DMS 273 treated with DMSO at 0.1 percent for 48 hours (cell line): ENCODE data around the gene STRA8.
A peak's percentile ranks its signal among the peaks of the same experiment; 100 is the strongest.

Experiments used
- DNase-seq: peaks from one replicate; lab custom pipeline; 2025; lab: John Stamatoyannopoulos, UW

STRA8 gene

DNA sequence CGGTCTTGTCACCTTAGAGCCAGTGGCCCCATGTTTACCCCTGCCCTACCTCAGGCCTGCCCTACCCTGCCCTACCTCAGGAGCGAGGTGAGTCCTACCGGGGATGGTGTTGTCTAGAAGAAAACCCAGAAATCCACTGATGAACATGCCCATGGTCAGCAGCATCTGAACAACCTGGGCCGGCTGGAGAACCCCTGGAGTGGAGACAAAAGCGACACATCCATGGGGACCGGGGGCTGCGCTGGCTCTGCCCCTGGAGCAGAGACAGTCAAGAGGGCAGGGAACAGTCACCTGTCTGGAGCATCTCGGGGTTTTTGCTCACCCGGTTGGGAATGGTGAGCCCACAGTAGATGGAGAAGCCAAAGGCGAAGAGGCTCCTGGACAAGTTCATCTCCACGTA is 36.3 kb downstream of the STRA8 start:
- no peak for DNase-seq

DNA sequence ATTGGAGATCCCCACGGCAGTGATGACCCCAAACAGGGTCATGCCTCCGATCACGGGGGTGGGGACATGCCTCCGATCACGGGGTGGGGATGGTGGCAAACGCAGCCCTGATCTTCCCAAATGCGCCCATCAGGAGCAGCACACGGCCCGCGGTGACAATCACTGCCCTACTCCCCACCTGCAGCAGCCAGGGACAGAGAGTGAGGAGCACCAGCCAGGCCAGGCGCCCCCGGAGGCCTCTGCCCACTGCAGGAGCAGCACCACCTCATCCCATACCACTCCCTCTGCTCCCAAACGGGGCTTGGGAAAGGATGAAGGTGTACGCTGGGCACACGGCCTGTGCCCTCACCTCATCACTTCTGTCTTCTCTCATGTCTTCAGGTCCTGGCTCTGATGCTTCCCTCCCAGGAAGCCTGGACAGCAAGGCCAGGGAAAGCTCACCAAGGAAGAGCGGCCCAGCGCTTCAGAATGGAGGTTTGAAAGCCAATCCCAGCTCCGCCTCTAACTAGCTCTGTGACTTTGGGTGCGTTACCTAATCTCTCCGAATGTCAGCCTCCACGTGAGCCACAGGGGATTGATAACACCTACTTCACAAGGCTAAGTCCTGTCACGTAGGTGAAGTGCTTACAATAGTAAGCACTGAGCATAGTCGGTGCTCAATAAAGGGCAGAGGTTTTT is 37.1 kb downstream of the STRA8 start:
- DNase-seq: no peak

DNA sequence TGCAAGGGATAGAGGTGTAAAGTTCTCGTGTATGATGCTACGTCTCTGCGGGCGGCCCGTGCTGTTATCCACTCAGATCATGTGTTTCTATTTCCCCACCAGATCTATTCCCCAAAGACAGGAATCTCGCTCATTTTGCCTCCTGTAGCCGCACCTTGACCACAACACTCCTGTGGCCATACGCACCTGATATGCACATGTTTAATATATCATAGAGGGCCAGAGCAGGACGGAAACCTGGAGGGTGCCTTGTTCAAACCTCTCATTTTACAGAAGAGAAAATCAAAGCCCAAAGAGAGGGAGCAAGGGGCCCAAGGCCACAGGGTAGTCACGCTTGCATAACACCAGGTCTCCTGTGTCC is 37.6 kb downstream of the STRA8 start:
- no peak for DNase-seq

DNA sequence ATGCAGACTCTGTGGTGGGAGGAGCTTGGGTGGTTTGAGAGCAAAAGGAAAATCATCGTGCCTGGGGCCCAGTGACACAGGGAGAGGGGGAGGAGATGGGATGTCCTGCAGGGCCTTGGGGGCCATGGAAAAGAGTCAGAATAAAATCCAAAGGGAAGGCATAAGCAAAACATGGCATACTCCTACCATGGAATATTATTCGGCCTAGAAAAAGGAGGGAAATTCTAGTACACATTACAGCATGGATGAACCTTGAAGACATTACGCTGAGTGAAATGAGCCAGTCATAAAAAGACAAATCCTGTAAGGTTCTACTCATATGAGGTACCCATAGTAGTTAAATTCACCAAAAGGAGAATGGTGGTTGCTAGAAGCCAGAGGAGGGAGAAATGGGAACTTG is 38.7 kb downstream of the STRA8 start:
- DNase-seq: no peak

DNA sequence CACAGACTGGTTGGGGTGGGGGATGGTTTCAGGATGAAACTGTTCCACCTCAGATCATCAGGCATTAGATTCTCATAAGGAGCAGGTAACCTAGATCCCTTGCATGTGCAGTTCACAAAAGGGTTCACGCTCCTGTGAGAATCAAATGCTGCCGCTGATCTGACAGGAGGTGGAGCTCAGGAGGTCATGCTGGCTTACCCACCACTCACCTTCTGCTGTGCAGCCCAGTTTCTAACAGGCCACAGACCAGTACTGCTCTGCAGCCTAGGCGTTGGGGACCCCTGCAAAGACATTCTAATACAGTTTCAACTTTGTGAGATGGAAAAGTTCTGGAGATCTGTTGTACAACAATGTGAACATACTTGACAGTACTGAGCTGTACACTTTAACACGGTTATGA is 39.9 kb downstream of the STRA8 start:
- no peak for DNase-seq

DNA sequence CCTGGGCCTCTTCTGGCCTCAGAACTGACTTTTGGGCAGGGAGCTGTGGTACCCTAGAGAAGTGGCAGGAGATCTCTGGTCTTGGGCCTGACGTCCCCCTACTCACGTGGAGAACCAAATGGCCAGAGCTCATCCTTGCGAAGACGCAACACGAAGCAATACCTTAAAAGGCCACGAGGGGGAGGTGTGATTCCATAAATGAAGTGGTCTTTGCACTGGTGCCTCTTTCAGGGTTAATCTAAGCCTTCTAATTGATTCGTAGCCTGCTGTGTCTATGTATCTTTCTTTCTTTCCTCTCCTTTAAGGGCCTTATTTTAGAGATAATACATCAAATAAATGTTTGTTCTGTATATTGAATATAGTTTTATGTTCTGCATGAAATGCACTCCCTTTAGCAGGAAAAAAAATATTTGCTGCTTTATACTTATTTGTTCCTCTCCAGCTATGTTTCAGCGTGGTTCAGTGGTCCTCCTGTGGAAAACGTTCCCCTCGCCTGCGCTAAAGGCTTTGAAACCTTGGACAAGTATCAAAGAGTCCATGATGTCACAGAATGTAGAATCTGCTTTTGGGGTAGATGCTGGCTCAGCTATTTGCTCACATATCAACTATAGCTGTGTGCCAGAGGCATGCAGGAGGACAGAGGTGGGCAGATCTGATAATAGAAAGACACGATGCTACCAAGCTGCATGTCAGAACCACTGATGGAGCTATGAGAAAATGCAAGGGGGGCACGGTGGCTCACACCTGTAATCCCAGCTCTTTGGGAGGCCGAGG is 41.0 kb downstream of the STRA8 start:
- peak; percentile 34 for DNase-seq

DNA sequence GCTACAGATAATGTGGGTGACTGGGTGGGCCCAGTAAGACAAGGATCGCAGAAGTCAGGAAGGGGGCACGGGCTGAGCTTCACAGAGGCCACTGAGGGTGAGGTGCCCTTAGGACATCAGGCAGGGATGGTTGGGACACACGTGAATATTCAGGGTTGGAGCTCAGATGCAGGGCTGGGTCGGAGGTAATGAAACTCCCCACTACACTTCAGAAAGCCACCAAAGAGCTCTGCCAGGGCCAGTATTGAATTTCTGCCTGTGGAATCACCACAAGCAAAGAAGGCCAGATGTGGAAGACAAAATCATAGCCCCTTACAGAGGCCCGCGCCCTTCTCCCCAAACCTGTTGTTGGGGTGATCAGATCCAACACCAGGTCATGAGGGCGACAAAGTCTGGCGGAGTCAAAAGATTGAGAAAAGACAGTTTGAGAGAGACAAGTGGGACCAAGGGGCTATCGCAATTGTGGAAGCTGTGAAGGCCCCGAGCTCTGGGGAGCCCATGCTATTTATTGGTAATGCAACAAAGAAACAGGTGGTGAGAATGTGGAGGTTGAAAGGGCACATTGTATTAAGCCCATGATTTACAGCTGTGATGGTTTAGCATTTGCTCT is 42.4 kb downstream of the STRA8 start:
- DNase-seq: no peak

DNA sequence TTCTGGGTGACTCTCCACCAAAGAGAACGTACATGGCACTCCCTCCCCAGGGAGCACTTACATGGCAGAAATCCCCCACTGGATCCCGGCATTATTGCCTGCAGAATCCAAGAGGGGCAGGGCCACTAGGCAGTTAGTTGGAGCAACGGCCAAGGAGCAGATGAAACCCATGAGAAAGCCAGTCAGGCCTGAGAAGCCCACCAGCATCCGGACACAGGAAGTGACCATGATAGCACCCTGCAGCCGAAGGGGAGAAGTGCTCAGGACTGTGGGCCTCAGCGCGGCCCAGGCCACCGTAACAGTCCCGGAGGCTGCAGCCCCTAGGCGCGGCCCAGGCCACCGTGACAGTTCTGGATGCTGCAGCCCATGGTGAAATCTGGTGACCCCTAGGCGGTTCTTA is 43.5 kb downstream of the STRA8 start:
- no peak for DNase-seq

DNA sequence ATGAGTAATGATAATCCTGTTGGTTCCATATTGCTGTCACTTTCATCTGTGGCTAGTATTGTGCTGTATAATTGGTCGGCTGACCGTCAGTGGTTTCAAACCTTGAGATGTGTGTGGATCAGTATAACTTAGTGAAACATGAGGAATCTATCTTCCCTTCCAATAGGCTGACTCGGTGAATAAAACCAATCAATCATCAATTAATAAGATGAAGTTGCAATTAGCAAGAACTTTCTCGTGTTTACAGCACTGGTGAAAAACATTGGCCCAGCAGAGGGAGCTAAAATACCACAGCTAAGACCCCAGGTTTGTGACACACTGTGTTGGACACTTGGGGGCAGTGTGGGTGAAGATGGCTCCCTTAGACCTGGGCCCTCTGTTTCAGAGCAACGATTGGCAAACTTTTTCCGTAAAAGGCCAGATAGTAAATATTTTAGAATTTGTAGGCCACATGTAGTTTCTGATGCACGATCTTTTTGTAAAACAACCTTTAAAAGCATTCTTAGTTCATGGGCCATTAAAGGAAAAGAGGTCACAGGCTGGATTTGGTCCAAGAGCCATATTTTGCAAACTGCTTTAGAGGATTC is 47.8 kb downstream of the STRA8 start:
- DNase-seq: peak; percentile 75

DNA sequence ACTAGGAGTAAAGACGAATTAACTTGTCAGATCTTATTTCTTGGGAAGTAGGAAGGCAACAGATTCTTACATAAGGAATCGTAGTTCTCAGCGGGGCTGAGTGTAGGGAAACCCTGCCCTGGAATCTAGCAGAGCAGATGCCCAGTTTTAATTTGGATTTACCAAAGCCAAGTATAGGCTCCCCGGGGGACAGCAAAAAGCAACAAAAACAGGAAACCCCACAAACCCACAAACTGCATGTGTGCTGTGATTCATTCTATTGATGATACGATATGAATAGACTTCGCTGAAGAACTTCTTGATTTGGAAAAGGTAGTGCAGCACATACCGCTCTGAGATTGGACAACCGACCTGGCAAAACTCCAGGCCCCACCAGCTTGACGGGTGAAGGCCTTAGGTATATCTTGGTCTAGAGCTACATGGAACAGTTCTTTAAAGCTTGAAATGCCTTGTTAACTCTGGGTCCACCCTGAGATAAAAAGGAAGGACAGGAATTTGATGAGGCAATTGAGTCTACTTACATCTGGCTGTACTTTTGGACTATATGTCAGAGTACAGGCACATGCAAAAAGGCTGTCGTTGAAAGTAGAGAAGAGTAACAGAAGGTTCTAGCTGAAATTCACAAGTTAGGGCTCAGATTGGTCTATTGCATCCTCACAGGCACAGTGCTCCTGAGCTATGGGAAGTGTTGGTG is 49.1 kb downstream of the STRA8 start:
- DNase-seq: no peak

DNA sequence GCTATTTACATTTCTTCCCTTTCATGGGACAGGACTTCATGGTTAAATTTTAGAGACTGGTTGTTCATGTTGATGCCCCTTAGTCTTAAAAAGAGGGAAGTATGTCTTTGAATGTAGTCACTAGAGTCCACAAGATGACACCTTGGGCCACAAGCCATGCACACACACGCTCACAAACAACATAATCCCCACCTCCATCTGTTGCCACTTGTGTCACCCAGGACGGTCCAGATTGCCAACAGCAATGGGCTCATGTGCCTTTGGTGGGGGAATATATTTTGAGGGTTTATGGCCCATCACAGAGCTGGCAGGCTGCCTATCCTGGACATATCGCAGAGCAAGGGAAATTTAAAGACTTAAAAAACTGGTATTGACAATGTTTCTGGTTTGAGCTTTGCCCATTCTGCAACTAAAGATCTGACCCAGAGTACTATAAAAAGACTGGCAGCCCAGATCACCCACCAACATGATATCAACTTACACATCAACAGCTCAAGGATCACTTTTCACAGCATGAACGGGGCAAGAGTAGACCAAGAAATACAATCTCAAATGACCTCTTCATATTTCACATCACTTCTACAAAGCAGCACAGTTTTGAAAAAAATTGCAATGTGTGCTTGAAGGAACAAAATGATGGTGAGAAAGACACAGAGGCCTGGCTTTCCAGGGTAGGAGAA is 50.5 kb downstream of the STRA8 start:
- DNase-seq: peak; percentile 7

DNA sequence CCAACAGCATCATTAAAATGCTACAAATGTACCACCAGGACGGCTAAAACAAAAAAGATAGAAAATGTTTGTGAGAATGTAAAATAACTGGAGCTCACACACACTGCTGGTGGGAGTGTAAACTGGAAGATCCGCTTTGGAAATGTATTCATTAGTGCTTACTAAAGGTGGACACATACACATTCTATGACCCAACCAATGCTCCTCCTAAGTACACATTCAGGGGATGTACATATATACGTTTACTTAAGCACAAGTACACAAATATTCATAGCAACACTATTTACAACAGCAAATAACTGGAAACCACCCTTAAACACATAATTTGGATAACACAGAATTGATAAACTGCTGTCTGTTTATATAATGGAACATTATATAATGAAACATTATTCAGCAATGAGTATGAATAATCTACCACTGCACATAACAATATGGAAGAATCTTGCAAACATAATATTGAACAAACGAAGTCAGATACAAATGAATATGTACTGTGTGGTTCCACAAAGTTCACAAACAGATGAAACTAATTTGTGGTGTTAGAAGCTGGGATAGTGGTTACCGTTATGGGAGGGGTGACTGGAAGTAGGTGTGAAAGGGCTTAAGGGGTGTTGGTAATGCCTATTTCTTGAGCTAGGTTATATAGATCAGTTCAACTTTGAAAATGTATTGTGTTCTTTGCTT is 52.1 kb downstream of the STRA8 start:
- no peak for DNase-seq

DNA sequence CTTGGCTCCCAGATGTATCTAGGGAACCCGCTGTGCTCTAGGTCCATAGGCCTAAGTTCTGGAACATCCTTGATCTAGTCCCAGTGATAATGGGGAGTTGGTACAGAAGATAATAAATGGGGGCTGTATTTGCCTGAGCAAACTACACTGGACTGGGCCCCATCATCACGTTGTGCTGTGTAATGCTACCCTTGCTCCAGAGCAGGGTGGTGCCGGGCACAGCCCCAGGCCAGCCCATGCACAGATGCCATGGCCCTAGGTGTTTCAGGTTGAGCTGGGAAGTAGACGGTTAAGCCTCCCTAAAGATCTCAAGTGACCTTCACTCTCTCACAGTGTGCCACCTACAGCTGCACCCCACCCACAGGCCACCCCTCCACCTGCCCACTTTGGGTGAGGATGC is 53.2 kb downstream of the STRA8 start:
- DNase-seq: no peak

DNA sequence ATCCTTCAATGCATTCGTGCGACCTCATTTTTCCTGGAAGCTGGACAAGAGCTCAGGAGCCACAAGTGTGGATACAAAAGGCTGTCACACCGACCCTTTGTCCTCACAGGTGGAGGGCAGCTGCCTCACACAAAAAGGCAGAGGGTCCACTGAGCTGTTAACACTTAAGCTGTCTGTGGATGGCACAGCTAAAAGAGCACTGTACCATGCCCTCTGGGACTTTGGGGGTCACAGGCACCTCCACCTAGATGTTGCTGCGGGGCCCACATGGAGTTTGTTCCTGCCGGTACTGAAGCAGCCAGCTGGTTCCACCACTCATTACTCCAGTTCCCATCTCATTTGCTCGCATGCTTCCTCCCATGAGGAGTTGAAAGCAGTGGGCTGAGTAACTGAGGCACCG is 57.0 kb downstream of the STRA8 start:
- no peak for DNase-seq

DNA sequence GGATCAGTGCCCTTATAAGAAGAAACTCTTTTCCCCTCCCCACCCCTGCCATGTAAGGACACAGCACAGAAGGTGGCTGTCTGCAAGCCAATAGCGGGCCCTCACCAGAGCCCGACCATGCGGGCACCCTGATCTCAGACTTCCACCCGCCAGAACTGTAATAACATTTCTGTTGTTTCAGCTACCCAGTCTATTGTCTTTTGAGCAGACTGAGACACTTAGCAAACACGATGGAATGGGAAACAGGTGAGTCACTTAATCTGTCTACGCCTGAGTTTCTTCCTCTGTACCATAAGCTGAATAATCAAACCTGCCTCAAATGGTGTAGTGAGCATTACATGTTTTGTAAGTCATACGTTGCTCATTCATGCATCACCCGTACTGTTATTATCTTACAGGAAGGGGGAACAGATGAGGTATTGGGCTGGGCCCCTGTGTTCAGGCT is 58.2 kb downstream of the STRA8 start:
- DNase-seq: no peak

DNA sequence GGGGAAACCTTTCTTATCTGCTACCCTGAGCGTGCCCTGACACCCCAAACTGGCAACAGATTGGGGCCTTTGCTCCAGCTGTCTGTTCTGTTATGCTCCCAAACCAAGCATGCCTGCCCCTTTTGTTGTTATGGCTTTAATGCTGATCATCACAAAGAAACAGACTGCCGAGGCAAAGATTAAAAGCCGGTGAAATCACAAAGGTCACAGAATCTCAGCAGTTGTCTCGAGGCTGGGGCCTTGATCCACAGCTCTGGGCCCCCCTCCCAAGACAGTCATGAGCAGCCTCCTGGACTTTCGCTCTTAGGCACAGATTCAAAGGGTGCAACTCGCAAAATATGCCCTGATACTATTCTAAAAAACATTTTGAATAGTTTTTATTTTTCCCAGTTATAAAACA is 65.6 kb downstream of the STRA8 start:
- DNase-seq: no peak

DNA sequence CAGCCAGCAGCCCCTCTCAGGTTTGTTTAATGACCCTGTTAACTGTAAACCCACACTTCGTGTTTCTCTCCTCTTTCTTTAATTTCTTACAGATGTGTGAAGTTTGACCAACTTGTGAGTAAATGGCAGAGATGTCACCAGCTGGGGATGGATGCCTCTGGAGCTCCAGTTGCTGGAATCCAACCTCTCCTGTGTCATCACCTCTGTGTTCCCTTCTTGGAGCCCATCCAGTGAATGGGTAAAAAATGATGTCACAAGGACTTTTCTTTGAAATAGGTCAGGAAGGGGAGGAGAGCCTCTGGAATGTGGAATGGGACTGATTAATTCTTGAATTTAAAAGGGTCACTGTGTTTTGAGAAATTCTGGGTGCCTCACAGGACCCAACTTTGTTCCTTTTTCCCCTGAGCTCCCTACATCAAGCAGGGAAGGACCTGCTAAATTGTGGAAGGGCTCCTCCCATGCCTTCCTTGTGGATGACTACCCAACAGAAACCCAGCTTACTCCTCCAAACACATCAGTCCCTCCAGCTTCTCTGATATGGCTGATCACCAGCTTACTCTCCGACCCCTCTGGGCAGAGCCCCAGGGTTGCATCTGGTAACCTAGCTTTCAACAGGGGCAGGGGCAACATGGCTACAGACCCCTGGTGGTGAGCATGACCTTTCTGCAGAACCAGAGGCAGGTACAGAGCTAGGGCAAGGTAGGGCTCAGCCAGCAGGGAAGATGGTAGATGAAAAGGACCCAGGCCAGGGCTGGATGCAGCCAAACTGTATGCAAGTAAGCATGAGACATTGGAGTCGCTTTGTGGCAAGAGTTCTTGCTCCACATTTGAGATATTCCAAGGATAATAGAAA is 67.5 kb downstream of the STRA8 start:
- no peak for DNase-seq
